HG02623 (cell line): Measurements from ENCODE around the gene CLASP2.

ENCODE experiments used
- ATAC-seq: cut with Tn5 transposase; IDR thresholded peaks from one replicate; pipeline ENCODE4 v1.9.1; 2021; ENCODE audit warnings: moderate library complexity; ENCODE audit not compliant: unreplicated experiment

CLASP2 gene

DNA sequence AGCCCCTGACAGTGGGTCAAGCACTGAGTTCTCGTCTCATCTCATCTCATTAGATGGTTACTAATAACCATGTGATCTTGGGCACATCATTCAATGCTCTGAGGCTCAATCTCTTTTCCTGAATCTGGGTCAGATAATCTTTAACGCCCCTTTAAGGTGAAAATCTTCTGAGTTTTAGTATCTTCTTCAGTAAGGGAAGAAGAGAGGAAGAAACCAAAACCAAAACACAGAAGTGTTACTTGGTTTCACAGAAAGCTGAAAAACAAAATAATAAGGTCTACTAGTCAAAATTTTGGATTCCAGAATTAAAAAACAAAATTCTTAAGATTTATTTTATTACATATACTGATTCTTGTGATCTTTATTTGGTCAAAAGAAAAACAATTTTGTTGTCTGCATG is 78.2 kb downstream of the CLASP2 start:
- ATAC-seq = no peak

DNA sequence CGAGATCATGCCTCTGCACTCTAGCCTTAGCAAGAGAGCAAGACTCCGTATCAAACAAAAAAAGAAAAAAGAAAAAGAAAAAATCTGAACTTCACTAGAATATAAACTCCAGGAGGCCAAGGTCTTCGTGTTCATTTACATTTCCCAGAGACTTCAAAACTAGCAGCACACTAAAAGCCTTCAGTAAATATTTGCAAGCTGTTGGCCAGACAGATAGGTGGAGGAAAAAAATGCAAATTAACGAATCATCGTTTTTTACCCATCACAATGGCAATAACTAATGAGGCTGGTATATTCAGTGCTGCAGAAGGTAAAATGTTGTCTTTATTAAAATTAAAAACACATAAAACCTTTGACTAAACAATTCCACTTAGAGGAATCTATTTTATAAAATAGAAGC is 80.6 kb downstream of the CLASP2 start:
- ATAC-seq = no peak

DNA sequence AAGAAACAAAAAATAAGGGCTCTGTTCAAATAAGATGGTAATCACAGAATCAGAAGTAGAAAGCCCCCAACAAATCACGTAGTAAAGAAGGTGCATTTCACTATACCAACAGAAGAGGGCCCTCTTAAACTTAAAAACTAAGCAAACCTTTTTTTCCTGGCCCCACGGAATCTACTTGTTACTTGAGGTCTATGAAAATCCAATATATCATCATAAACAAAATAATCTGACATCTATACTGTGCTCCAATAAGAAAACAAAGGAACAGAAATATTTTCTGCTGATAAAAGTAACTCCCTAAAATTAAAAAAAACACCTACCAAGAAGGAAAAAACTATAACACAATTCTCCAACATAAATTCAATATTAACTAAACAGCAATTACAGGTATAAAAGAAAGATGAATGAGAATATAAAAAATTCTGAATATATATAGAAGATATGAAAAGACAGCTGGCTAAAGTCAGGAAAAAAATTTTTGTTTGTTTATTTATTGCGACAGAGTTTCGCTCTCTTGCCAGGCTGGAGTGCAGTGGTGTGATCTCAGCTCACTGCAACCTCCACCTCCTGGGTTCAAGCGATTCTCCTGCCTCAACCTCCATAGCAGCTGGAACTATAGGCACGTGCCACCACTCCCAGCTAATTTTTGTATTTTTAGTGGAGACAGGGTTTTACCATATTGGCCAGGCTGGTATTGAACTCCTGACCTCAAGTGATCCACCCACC is 81.8 kb downstream of the CLASP2 start:
- no peak for ATAC-seq

DNA sequence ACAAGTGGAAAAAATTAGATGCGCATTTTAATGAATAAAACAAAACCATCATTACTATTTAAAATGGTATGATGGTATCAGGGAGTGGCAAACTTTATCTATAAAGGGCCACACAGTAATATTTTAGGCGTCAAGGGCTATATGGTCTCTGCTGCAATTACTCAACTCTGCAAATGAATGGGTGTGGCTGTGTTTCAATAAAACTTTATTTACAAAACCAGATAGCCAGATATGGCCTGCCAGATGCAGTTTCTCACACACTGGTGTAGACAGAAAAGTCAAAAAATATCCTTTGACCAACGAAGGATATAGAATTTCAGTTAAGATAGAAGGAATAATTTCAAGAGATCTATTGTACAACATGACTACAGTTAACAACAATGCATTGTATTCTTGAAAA is 83.8 kb downstream of the CLASP2 start:
- no peak for ATAC-seq

DNA sequence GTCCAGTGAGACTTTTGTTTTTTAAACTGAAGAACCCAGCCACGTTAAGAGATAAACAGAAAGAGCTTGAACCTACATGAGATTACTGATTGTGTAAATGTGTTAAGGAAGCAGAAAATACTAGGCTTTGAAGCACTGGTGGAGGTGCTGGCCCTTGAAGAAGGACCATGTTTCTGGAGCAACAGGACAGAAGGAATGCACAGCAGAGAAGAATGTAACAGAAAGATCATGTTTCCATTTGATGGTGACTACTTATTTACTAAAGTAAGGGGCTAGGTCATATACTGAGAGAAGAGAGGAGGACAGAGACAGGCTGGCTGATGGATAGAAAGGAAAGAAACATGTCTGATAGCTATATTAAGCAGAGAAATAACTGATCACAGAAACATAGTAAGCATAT is 88.8 kb downstream of the CLASP2 start:
- ATAC-seq = no peak

DNA sequence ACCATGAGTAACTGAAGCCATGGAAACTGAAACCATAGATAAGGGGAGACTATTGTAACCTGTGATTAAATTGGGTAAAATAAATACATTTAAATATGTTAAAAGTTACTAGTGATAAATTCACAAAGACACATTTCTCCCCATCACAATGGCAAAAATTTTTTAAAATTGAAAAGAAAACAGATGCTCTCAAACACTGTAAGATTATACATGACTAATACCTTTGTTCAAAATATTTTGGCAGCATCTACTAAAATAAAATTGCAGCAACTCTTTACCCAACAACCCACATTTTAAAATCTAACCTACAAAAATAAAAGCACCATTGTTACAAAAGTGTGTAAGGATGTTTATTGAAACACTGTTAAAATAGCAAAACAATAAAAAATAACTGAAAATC is 93.3 kb downstream of the CLASP2 start:
- no peak for ATAC-seq

DNA sequence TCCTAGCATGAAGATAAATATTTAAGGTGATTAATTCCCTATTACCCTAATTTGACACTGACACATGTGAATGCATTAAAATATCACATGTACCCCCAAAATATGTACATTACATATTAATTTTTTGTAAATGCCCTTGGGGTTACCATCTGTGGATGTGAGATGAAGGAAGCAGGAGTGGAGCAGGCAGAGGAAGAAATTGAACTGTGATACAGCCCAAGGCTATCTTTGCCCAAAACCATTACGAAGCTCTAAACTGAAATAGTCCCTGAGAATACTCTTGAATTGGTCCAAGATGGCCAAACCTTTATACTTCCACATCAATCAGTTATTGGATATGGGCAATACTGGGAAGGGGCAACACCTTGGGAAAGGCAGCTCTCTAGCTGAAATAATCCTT is 105.0 kb downstream of the CLASP2 start:
- no peak for ATAC-seq

DNA sequence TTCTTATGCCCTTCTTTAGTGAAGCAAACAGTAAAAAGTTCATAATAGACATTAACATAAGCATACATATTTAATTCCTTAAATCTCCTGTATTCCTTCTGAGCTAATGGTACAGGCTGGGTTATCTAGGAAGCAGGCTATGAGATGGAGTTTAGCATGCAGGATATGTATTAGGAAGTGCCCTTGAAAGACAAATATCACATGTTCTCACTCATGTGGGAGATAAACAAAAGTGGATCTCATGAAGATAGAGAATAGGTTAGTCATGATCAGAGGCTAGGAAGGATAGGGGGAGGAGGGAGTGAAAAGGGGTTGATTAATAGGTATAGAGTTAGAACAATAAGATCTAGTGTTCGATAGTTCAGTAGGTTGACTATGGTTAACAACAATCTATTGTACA is 105.4 kb downstream of the CLASP2 start:
- no peak for ATAC-seq

DNA sequence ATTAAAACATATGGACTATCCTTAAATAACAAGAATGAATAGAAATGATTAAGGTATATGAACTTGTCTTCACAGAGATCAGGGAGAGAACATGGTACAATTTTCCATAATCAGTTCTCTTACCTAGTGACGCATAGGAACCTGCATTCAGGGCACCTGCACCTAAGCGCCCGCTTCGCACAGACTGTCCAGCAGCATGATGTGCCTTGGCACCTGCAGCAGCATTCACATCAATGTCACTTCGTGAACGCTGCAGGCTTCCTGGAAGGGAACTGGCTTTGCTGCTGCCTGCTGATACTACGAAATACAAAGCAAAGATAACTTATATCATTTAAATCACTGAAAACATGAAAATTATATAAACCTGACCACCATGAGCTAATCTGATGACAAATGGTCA is 115.2 kb downstream of the CLASP2 start:
- ATAC-seq = no peak

DNA sequence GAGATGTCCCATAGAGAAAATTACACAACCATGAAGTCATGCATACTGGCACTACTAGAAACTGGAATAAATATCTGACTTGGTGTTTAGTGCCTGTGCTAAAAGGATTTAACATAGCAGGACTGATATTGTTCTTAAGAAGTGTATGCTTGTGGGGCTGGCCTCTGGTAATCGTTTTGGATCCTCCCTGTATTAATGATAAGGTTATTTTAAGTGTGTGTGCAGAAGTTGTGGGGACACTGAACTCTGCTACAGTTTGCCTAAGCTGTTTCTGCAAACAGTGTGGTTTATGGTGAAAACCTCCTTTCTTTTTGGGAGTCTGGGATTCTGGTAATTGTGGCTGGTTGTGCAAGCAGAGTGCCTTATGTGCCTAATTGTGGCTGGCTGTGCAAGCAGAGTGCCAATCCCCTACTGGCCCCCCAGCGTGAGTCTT is 120.8 kb downstream of the CLASP2 start:
- no peak for ATAC-seq

DNA sequence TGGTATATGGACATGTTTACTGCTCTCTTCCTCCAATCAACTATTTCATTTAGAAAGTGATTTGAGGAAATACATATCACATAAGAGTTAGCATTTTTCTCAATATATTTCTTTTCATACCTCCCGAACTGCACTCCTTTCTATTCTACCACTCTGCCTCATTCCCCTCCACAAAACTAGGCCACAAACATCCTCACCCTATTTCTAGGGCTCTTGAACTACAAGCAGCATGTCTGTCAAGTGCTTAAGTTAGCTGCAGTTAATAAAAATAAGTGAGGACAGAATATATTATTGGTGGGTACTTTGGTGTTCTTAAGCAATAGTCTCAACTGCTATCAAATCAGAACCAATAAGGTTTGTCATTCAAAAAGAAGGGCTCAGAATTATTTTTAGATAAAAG is 125.1 kb downstream of the CLASP2 start:
- no peak for ATAC-seq

DNA sequence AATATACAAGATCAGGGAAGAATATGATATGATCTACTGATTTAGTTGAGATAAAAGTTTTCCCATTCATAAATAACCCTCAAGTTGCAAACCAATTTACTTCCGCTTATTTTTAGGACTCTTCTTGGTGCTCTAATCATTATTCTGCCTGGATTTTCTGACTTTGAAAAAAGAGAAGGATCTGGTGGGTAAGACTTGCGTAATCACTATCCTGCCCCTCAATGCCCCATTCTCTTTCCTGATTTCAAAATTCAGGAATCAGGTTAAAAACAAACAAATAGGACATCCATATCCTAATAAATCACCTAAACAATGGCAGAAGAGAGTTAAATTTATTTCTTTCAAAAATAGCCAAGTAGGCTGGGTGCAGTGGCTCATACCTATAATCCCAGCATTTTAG is 127.5 kb downstream of the CLASP2 start:
- no peak for ATAC-seq

DNA sequence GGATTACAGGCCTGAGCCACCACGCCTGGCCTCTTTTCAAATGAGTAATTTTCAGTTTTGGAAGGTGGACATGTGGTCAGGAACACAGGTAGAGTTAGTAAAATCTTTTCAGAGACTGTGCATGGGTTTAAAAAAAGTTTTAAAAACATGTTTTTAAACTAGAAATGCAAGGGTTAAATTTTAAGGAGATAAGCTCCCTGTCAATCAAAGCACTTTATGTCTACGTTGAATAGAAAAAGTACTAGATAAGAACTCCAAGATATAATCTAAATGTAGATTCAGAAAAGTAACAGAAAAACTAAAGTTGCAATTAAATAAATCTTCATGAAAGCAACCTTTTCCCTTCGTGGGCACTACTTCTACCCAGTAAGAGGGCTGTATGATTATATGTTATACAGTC is 131.7 kb downstream of the CLASP2 start:
- no peak for ATAC-seq

DNA sequence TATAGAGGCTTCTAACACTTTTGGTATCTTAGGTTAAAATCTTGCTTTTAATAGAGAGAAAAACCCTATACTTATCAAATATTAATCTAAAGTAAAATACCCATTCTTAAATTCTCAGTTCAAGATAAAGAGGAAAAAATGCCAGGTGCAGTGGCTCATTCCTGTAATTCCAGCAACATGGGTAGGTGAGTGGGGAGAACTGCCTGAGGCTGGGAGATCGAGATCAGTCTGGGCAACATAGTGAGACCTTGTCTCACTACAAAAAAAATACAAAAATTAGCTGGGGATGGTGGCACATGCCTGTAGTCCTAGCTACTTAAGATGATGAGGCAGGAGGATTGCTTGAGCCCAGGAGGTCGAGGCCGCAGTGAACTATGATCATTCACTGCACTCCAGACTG is 135.8 kb downstream of the CLASP2 start:
- no peak for ATAC-seq

DNA sequence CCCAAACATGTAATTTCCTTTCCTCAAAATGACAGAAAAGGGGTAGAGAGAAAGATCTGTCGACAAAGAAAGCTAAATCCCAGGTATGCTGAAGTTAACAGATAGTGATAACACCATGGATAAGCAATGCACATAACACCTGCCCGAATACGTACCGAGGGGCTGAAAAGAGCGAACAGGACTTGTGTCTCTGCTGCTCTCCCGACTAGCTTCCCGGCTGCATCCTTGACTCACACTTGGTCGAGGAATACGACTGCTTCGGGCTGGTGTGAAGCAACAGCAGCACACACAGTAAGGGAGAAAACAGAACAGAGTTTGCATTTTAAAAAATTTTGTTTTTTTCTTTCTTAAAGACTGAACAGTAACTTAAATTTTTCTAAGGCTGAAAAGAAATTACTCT is 136.4 kb downstream of the CLASP2 start:
- ATAC-seq = no peak

DNA sequence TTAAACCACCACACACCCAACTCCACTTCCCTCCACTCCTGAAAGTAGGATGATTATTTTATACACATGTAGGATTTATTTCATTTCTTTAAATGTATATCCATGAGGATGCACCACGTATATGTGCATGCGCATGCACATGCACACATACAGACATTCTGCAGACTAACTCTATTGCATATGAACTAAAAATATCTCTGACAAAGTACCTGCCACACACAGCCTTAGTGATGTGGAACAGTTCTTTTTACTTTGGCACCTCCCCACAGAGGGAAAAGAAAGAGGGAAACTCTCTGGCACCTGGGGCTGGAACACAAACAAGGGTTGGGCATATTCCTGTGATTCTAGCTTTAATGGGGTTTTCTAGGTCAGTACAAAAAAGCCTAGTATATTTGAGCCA is 138.2 kb downstream of the CLASP2 start:
- ATAC-seq = no peak

DNA sequence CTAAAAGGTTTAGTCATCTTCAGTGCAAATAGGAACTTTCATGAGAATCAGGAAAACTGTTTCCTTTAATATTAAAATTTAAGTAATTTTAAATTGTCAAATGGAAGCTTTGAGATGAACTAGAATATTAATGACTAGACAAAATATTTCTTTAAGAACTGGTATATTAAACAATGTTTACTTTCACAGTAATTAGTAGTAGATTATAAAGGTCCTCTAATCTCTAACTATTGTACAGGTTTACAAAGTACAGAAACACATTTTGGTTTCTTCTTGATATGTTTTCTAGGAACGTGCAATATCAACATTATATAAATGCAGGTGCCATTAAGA is 138.9 kb downstream of the CLASP2 start:
- ATAC-seq = no peak

DNA sequence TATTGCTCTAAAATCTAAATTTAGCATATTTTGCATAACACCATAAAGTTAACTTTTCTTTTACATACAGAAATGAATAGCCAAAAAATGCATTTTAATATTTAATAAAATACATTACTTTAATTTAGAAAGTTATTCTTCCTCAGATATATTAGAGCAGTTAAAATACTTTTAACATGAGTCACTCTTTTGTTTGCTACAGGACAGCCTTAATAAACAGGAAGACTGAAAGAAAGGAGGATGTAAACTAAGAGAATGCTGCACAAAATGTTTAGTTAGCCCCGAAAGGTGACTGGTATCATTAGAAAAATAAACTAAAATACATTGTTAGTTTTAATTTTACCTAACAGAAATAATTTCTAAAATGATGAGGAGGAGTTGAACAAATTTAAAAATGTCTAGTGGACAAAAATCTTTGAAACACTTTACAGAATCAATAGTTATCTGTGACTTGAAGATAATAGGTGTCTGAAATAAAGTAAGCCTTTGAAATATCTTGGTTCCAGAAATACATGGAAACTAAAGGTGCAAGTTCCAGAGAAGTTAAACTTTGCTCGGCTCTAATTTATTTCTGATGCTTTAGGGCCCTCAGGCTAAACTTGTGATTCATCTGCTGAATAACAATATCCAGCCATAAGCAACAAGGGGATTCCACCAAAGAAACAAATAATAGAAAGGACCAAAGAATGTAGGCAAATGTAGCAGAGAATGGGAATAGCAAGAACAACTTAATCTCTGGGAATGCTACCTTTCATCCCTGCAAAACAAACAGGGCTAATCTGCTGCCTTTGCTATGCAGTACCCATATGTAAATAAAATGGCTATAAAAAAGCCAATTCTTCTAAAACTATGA is 139.5 kb downstream of the CLASP2 start:
- ATAC-seq = no peak

DNA sequence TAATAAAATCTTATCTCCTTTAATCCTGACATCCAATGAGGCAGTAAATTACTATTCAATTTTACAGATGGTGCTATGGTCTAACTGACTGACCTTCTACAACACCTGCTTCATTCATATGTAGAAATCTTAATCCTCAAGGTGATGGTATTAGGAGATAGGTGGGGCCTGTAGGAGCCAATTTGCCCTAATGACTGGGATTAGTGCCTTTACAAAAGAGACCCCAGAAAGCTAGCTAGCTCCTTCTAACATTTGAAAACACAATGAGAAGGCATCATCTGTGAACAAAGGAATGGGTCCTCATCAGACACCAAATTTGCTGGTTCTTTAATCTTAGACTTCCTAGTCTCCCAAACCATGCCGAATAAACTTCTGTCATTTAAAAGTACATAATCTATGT is 140.5 kb downstream of the CLASP2 start:
- no peak for ATAC-seq

DNA sequence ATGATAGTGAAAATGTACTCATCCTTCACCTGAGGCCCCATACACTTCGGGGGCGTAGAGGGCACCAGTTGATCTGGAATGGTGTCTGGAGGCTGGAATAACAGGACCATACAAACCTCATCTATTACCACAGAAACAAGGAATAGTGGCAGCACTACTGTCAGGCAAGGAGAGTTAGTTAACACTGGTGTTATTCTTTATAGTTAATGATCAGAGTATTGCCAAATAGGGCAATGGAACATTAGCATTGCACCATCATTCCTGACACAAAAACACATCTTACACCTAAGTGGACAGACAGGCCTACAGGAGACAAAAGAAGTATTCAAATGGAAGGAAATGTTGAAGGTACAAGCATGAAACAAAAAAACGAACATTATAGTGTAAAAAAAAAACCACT is 140.9 kb downstream of the CLASP2 start:
- no peak for ATAC-seq

DNA sequence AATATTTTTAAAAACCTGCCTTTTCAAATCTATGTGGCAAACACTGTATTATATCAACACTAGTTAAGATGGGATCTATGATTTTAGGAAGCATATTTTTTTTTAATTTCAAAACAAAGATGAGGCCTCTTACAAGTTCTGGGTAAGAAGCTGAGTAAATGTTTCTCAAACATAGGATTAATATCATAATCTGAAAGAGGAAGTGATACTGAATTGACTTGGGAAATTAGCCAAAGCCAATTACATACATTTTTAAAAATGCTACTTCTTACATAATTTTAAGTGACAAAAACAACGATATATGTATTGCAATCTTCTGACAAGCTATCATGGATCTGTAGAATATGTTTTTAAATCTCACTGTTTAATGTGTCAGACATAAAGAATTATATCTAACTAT is 142.7 kb downstream of the CLASP2 start:
- no peak for ATAC-seq

DNA sequence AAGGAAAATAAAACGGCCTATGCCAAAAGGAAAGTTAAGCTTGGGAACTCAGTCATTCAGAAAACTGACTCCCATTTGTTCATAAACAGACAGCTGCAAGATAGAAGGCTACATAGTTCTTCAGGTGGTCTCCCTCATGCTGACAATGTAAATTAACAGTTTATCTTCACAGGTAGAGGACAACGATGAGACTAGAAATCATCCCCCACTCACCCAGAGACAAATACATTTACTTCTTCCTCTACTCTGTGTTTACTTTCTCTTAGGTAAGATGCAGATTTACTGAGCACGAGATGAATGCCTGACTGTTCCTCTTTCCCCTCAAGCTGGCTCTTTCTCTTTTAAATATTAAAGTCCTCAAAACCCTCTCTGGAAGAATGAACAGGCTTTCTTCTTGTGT is 160.2 kb downstream of the CLASP2 start:
- no peak for ATAC-seq

DNA sequence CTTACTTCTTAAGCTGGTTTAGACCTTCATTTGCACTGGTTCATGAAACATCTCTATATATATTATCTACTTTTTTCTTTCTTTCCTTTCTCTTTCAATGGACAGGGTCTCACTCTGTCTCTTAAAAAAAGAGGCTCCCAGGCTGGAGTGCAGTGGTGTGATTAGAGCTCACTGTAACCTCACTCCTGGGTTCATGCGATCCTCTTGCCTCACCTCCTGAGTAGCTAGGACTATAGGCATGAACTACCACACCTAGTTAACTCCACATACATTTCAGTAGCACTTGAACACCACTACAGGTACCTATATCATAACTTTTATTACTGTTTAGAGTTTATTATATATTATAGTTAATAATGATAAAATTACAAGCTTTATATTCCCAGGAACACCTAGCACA is 160.8 kb downstream of the CLASP2 start:
- no peak for ATAC-seq
